Urinary bladder (tissue), 4 donors: ENCODE measurements around the gene RGS3. TPM values are rescaled to one million over a fixed set of nuclear protein-coding genes. Genes with fewer than 3 reads are reported as not detected.

ENCODE experiments used
- DNase-seq: peaks from one replicate; pipeline ENCODE4 v3.0.0-alpha.2; 2015; ENCODE audit errors: extremely low spot score
- H3K27ac ChIP-seq: one replicate; pipeline ENCODE4 v1.5.1; 2013; ENCODE audit warnings: low read depth, mild to moderate bottlenecking, moderate library complexity
- H3K36me3 ChIP-seq: one replicate; pipeline ENCODE4 v1.6.1; 2013; ENCODE audit warnings: mild to moderate bottlenecking, moderate library complexity; ENCODE audit not compliant: insufficient read depth
- H3K4me1 ChIP-seq: one replicate; pipeline ENCODE4 v1.6.1; 2013; ENCODE audit warnings: mild to moderate bottlenecking, moderate library complexity; ENCODE audit not compliant: insufficient read depth
- H3K4me3 ChIP-seq: one replicate; pipeline ENCODE4 v1.5.1; 2013; ENCODE audit warnings: low read depth, low read length
- WGBS: extraction: QIAGEN DNeasy Blood & Tissue Kit; methylation state at CpG from one replicate; pipeline ENCODE4 v1.1.7; 2013; 5-methylcytosine and 5-hydroxymethylcytosine counted together
- polyA plus RNA-seq: library from polyadenylated mRNA; stranded (reverse); fragments of 200-250 nt; gene quantifications from one replicate; pipeline ENCODE4 v1.2.3, GENCODE V29; 2013
- total RNA-seq: library from RNA; depleted of rRNA; stranded (reverse); fragments of >200 nt; gene quantifications from one replicate; pipeline ENCODE4 v1.2.3, GENCODE V29; 2014
- donor health status: healthy with polysubstance abuse.
- donor health status: healthy.

Gene RGS3
- total and polyA plus RNA-seq, 2 donors = 28.5 to 52.4 TPM

DNA sequence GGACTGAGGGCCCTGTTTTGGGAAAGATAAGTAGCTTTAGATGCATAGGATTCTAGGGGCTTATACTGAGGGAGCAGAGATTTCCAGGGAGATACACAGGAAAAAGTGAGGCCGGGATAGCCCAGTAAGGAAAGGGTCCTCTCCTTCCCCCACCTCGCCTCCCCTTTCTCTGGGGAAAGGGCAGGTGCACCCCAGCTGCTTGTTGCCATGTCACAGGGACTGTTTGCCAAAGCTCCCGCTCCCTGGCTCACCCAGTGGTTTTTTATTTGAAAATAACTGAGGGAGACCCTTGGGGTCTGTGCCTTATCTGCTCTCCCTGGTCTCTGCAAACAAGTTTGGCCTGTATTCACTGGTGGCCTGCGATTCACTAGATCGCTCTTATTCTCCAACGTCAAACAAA is 51.2 kb downstream of the RGS3 start:
- no peak overlapping the region for H3K27ac ChIP-seq
- H3K4me1 ChIP-seq = peaks cover 2% of the 10 kb centered on the region
- no peak overlapping the region for H3K4me3 ChIP-seq
- no peak for DNase-seq
- WGBS = 78% methylated on average over 6 of the region's 6 CpGs
- no peaks in the 10 kb centered on the region for H3K36me3 ChIP-seq

DNA sequence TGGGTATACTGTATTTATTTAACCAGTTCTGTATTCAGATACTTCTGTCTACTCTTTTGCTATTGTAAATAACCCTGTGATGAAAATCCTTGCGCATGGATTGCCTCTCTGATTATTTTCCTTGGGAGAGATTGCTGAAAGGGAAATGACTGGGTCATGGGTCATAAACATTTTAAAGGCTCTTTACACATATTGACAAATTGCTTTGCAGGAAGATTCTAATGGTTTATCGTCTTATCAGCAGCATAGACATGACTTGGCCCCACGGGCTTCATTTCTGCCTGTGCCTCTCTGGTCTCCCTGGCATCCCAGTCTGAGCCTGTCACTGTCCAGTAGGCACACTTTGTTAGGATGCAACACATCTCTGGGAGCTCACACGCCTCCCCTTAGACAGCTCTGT is 52.3 kb downstream of the RGS3 start:
- Histone ChIP-seq H3K4me1 (peaks cover 4% of the 10 kb centered on the region), H3K27ac (no peak overlapping the region), H3K4me3 (no peak overlapping the region), H3K36me3 (no peaks in the 10 kb centered on the region)
- 83% methylated on average over 4 of the region's 4 CpGs for WGBS
- no peak for DNase-seq

DNA sequence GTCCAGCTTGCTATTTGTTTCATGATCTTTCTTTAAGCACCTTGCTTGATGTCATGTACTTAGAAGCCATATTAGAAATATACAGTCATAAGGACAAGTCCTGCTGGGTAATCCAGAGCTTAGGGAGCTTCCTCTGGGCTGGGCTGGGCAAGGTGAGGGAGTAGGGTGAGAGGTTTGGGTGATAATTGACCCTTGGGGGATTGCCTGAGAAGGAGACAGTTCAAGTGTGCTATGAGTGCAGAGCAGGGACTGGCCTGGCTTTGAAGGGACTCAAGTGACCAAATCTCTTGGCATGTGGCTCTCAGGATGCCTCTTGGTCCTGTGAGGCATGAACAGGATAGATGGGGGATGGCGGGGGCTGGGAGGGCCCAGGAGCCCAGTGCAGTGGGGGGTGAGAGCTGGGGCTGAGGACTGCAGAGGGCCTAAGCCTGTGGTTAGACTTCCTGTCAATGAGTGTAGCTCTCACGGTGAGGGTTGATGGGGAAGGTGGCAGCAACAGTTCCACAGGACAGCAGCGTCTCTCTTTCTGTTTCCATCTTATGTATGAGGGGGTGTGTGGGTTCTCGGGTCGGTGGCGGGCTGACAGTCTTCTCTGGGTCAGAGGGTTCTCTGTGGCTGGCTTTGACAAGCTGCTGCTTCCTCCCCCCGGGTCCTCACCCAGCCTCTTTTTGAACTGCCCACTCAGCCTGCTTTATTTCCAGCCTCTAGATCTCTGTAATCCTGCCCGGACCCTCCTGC is 53.5 kb downstream of the RGS3 start:
- no peak for DNase-seq
- Histone ChIP-seq H3K4me1 (peaks cover 4% of the 10 kb centered on the region), H3K4me3 (no peak overlapping the region), H3K36me3 (no peaks in the 10 kb centered on the region), H3K27ac (no peak overlapping the region)
- 75% methylated on average over 8 of the region's 8 CpGs for WGBS

DNA sequence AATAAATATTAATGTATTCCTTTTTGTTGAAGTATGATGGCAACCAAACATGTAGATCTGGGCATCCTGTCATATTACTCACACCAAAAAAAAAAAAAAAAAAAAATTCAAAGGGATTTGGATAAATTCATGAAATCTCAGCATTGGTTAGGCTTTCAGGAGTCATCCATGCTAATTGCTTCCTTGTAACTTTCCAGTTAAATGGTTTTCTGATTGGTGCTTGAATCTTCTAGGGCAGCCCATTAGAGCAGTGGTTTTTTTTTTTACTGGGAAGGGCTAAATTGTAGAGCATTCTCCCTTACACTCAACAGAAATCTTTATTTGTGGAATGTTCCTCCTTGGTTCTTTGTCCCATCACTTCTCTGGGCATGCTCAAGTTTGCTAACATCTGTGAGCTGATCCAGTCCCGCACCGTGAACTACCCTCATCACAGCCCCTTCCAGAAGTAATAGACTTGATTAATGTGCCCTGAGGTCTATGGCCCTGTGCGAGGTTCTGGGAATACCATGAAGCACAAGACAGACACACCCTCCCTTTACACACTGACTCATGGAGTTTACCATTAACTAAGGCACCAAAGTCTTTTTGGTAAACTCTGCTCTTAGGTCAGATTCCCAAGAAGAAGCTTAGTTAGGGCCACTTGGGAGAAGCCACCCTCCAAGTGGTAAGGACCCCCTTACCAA is 56.0 kb downstream of the RGS3 start:
- peaks cover 4% of the 10 kb centered on the region for H3K4me1 ChIP-seq
- WGBS = 69% methylated on average over 3 of the region's 3 CpGs
- no peaks in the 10 kb centered on the region for H3K36me3 ChIP-seq
- no peak overlapping the region for H3K27ac ChIP-seq
- H3K4me3 ChIP-seq = no peak overlapping the region
- no peak for DNase-seq

DNA sequence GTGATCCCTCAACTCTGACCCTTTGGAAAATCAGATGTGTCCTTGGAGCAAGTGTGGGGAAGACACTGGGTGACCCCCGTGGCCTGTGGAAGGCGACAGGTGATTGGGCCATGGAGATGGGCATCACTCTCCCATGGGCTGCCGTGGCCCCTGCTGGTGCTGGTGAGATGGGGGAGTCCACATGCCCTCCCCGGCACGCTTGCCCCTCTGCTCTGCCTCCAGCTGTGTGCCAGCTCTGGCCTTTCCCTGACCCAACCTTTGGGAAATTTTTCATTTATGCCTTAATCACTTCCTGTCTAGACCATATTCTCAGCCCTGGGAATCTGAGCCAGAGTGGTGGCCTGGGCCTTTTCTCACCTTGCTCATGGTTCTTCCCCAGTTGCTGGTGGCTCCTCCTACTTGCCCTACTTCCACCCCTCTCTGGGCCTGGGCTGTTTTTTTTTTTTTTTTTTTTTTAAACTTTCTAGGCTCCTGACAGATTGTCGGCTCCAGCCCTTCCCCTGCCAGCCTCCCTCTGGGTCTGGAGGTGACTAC is 56.6 kb downstream of the RGS3 start:
- Histone ChIP-seq H3K27ac (no peak overlapping the region), H3K4me1 (peaks cover 4% of the 10 kb centered on the region), H3K36me3 (no peaks in the 10 kb centered on the region), H3K4me3 (no peak overlapping the region)
- WGBS = 94% methylated on average over 6 of the region's 6 CpGs
- no peak for DNase-seq

DNA sequence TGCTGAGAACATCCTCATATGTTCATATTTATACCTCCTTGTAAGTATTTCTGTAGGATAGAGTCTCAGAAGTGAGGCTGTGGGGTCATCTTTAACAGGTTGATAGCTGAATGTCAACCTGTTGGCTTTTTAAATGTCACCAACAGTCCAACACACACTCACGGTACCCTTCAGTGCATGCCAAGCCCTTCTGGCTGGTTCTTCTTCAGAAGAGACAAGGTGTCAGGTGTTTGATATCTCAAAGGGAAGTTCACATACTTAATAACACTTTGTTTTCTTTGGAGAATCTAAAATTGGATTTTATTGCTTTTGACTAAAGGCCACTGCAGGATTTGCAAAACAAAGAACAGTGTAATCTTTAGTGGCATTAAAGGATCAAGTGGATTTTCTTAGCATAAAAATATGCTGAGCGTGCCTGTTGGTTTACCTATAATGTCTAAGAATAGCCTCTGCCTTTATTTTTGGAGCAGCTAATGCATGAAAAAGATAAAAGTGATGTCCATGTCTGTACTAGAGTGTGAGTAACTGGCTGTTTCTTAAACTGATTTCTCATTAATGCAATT is 58.2 kb downstream of the RGS3 start:
- Histone ChIP-seq H3K4me3 (no peak overlapping the region), H3K27ac (no peak overlapping the region)
- WGBS = 41% methylated on average over 2 of the region's 2 CpGs

DNA sequence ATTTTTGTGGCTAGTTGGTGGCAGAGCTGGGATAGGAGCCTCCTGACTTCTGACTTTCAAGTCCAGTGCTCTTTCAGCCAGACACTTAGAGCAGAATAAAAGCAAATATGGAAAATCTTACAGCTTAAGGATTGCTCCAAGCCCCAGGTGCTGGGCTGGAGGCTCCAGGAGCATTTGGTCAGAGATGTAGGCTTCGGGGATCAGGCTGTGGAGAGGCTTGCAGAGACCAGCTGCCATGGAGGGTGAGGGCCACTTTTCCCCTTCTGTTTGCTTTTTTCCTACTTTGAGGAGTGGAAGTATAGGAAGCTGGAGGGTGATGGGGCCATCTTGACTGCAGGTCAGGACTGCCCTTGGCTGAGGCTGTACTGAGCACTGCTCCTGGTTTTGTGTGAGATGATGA is 58.9 kb downstream of the RGS3 start:
- Histone ChIP-seq H3K4me3 (no peak overlapping the region), H3K36me3 (no peaks in the 10 kb centered on the region), H3K4me1 (peaks cover 4% of the 10 kb centered on the region), H3K27ac (no peak overlapping the region)
- WGBS = 41% methylated on average over 1 of the region's 1 CpG
- no peak for DNase-seq

More for the DNA sequence above, 58.2 kb downstream of the RGS3 start:
- no peak for DNase-seq
- Histone ChIP-seq H3K4me1 (peaks cover 4% of the 10 kb centered on the region), H3K36me3 (no peaks in the 10 kb centered on the region)

DNA sequence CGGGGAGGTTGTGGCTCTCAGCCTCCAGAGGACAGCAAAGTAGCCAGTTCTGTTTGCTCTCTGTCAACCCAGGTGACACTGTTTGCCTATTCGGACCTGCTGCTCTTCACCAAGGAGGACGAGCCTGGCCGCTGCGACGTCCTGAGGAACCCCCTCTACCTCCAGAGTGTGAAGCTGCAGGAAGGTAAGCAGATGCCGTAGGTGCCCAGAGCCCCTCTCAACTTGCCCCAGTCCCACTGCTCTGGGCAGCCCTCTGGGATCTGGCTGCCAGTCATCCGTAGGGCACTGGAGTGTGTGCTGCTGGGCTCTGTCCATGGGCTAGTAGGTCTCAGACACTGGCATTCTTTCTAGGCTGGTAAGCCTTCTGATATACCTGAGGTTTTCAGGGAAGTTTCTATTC is 59.3 kb downstream of the RGS3 start:
- DNase-seq = no peak
- no peaks in the 10 kb centered on the region for H3K36me3 ChIP-seq
- H3K4me3 ChIP-seq = no peak overlapping the region
- 88% methylated on average over 8 of the region's 8 CpGs for WGBS
- H3K27ac ChIP-seq = no peak overlapping the region
- H3K4me1 ChIP-seq = peaks cover 4% of the 10 kb centered on the region

DNA sequence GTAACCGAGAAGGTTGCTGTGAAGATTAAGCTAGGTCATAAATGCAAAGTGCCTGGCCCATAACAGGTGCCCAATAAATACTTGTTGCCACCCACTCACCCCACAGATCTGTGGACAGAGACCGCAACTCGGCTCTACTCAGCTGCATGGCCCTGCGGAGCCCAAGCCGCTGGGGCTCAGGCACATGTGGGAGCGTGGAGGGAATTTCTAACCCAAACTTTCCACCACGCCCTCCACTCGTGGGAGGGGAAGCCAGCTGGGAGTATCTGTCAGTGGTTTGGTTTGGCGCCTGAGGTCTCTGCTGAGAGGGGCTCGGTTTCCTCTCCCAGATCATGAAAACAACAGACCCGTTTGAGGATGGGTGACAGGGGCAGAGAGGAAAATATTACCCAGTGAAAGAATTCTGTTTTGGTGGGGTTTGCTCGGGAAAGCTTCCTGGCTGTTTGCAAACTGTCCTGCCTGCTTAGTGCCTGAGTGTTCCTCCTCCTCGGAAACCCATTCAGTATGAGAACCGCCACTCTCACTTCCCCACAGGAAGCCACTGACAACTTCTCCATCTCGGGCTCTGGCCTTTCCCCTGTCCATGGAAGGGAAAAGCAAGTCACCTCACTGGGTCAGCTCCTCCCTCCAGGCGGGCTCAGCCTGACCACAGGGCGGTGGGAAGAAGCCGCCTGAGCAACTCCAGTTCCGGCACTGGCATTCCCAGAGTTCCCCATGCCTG is 60.1 kb downstream of the RGS3 start:
- no peak for DNase-seq
- no peak overlapping the region for H3K4me3 ChIP-seq
- 30% methylated on average over 19 of the region's 19 CpGs for WGBS
- H3K36me3 ChIP-seq = no peaks in the 10 kb centered on the region
- peaks cover 4% of the 10 kb centered on the region for H3K4me1 ChIP-seq
- H3K27ac ChIP-seq = no peak overlapping the region

DNA sequence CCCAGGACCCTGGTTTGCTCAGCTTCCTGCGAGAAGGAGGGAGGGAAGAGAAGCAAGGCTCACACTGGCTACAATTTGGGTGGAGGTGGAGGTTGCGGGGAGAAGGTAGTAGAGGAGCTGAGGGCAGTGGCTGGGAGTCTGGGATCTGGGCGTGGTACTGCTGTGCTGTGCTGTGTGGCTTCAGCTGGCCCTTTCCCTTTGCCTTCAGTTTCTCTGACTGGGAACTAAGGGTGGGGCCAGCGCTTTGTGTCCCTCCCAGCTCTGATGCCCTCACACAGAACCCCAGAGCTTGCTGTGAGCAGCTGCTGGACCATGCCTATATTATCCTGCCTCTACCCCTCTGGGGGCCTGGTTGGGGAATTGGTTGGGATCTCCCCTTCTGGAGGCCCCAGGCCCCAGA is 60.9 kb downstream of the RGS3 start:
- H3K4me3 ChIP-seq = no peak overlapping the region
- peaks cover 1% of the 10 kb centered on the region for H3K4me1 ChIP-seq
- no peak for DNase-seq

DNA sequence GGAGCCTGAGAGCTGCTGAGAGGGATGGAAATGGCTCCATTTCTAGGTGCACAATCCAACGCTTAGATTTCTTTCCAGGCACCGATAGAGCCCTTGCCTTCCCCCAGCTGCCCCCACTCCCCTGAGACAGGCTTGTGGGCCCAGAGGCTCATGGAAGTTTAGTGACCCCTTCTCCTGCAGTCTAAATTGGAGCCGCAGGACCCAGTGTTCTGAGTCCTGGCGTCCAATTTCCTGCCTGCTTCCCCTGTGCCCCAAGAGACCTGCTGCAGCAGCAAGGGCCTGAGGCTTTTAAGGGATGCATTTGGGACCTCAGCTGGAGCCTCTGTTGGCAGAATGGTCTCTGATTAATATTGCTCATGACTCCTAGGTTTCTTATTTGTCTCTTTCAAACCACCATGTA is 61.7 kb downstream of the RGS3 start:
- no peak for DNase-seq
- no peak overlapping the region for H3K4me3 ChIP-seq
- H3K4me1 ChIP-seq = no peaks in the 10 kb centered on the region
- no peak overlapping the region for H3K27ac ChIP-seq
- no peaks in the 10 kb centered on the region for H3K36me3 ChIP-seq
- WGBS = 83% methylated on average over 4 of the region's 4 CpGs

More for the DNA sequence above, 60.9 kb downstream of the RGS3 start:
- H3K27ac ChIP-seq = no peak overlapping the region
- H3K36me3 ChIP-seq = no peaks in the 10 kb centered on the region
- WGBS = 70% methylated on average over 4 of the region's 4 CpGs

DNA sequence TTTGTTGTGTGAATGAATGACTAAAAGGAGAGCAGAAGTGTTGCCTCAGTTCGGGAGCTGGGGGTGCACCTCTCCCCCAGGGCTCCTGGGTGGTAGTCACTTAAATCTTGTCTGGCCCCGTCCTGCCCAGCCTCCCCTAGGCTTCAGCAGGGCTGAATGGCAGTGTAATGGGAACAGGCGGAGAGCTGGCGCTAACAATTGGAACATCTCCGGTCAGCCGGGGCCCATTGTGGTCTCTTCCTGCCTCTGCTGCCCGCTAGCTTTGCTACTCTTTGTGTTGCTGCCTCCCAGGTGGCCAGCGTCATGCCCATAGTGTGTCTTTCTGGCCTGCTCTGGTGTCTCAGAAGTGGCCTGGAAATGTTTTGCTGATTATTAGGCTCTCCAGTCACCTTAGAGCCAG is 62.3 kb downstream of the RGS3 start:
- WGBS = 90% methylated on average over 8 of the region's 8 CpGs
- Histone ChIP-seq H3K36me3 (no peaks in the 10 kb centered on the region), H3K27ac (no peak overlapping the region), H3K4me3 (no peak overlapping the region), H3K4me1 (no peaks in the 10 kb centered on the region)
- no peak for DNase-seq

DNA sequence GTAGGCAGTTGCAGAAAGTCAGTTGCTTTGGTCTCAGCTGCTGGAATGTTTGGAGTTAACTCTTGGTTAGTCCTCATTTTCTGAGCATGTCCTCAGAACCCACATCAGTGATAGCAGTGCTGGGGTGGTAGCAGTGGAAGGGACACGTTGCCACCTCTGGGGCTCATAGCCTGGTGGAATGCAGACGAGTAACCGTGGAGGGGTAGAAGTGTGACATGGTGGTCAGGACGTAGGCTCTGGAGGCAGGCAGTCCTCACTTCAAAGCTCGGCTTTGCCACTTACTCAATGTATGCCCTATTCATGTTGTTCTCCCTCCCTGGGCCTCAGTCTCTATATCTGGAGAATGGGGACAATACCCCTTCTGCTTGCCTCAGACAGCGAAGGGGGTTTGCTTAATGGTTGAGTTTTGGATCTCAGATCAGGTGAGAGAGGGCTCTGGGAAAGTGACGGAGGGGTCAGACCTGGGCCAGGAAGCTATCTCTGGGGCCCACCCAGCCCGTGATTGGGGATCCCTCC is 62.8 kb downstream of the RGS3 start:
- H3K4me3 ChIP-seq = no peak overlapping the region
- no peaks in the 10 kb centered on the region for H3K4me1 ChIP-seq
- H3K36me3 ChIP-seq = no peaks in the 10 kb centered on the region
- 89% methylated on average over 8 of the region's 8 CpGs for WGBS
- no peak overlapping the region for H3K27ac ChIP-seq
- DNase-seq = no peak
